ENCODE measurements around the gene RAB3IP.

Gene RAB3IP

GRCh38 chr12:69837657-69838415, 99.2 kb downstream of the RAB3IP start:
- Histone ChIP-seq H3K27ac (ENCODE audit: low read length) (no peak overlapping the region), H3K9ac (ENCODE audit: low read length) (no peak overlapping the region), H3K79me2 (ENCODE audit: low read length) (no peaks in the 10 kb centered on the region), H2AFZ (ENCODE audit: low read depth, low read length) (no peak overlapping the region), H3K4me1 (ENCODE audit: low read length) (peaks cover 14% of the 10 kb centered on the region), H3K4me2 (ENCODE audit: low read length) (no peak overlapping the region), H3K27me3 (ENCODE audit: low read depth, low read length) (no peaks in the 10 kb centered on the region), H3K4me3 (ENCODE audit: low read length) (no peak overlapping the region), H3K9me3 (ENCODE audit: insufficient read depth, low read length) (no peaks in the 10 kb centered on the region), H4K20me1 (ENCODE audit: insufficient read depth, low read length) (no peaks in the 10 kb centered on the region), H3K36me3 (replicated peaks; ENCODE audit: low read depth, low read length) (no peaks in the 10 kb centered on the region)
- no peak for TF ChIP-seq CTCF (IDR thresholded peaks at IDR 0.05; ENCODE audit: low read depth, low read length)
- no peak for TF ChIP-seq EZH2phosphoT487 (IDR thresholded peaks at IDR 0.05; ENCODE audit: low read depth)

- Histone ChIP-seq H3K4me3 (ENCODE audit: low read length) (no peak overlapping the region), H3K4me1 (ENCODE audit: low read length) (0 out of 2 replicates have a peak, but pooled peaks cover 4% of the 10 kb centered on the region), H3K4me2 (ENCODE audit: low read length) (no peak overlapping the region), H3K9me3 (ENCODE audit: insufficient read depth, low read length) (no peaks in the 10 kb centered on the region), H3K9ac (ENCODE audit: low read length) (no peak overlapping the region), H2AFZ (ENCODE audit: low read depth, low read length) (no peak overlapping the region), H3K36me3 (replicated peaks; ENCODE audit: low read depth, low read length) (no peaks in the 10 kb centered on the region), H3K27me3 (ENCODE audit: low read depth, low read length) (no peaks in the 10 kb centered on the region), H3K79me2 (ENCODE audit: low read length) (no peaks in the 10 kb centered on the region), H3K27ac (ENCODE audit: low read length) (no peak overlapping the region), H4K20me1 (ENCODE audit: insufficient read depth, low read length) (no peaks in the 10 kb centered on the region)
- TF ChIP-seq CTCF (IDR thresholded peaks at IDR 0.05; ENCODE audit: low read depth, low read length) (no peak), EZH2phosphoT487 (IDR thresholded peaks at IDR 0.05; ENCODE audit: low read depth) (no peak)
Measured at GRCh38 chr12:69840727-69841126, 102.1 kb downstream of the RAB3IP start.

GRCh38 chr12:69843608-69844007, 104.9 kb downstream of the RAB3IP start:
- 0 out of 2 replicates have a peak, but pooled peaks cover 4% of the 10 kb centered on the region for H3K4me1 ChIP-seq (ENCODE audit: low read length)
- no peak overlapping the region for H3K27ac ChIP-seq (ENCODE audit: low read length)
- H3K9me3 ChIP-seq (ENCODE audit: insufficient read depth, low read length) = no peaks in the 10 kb centered on the region
- no peaks in the 10 kb centered on the region for H3K36me3 ChIP-seq (replicated peaks; ENCODE audit: low read depth, low read length)
- no peaks in the 10 kb centered on the region for H3K79me2 ChIP-seq (ENCODE audit: low read length)
- no peak overlapping the region for H2AFZ ChIP-seq (ENCODE audit: low read depth, low read length)
- H3K27me3 ChIP-seq (ENCODE audit: low read depth, low read length) = no peaks in the 10 kb centered on the region
- no peak overlapping the region for H3K4me2 ChIP-seq (ENCODE audit: low read length)
- TF ChIP-seq EZH2phosphoT487 (IDR thresholded peaks at IDR 0.05; ENCODE audit: low read depth) = no peak
- no peak for TF ChIP-seq CTCF (IDR thresholded peaks at IDR 0.05; ENCODE audit: low read depth, low read length)
- no peak overlapping the region for H3K9ac ChIP-seq (ENCODE audit: low read length)
- no peaks in the 10 kb centered on the region for H4K20me1 ChIP-seq (ENCODE audit: insufficient read depth, low read length)
- no peak overlapping the region for H3K4me3 ChIP-seq (ENCODE audit: low read length)

GRCh38 chr12:69844416-69844815, 105.8 kb downstream of the RAB3IP start:
- Histone ChIP-seq H3K9me3 (ENCODE audit: insufficient read depth, low read length) (no peaks in the 10 kb centered on the region), H3K79me2 (ENCODE audit: low read length) (no peaks in the 10 kb centered on the region), H3K36me3 (replicated peaks; ENCODE audit: low read depth, low read length) (no peaks in the 10 kb centered on the region), H3K27ac (ENCODE audit: low read length) (no peak overlapping the region), H3K4me2 (ENCODE audit: low read length) (no peak overlapping the region), H3K4me3 (ENCODE audit: low read length) (no peak overlapping the region), H3K9ac (ENCODE audit: low read length) (no peak overlapping the region), H3K4me1 (ENCODE audit: low read length) (0 out of 2 replicates have a peak, but pooled peaks cover 4% of the 10 kb centered on the region), H3K27me3 (ENCODE audit: low read depth, low read length) (no peaks in the 10 kb centered on the region), H4K20me1 (ENCODE audit: insufficient read depth, low read length) (no peaks in the 10 kb centered on the region), H2AFZ (ENCODE audit: low read depth, low read length) (no peak overlapping the region)
- TF ChIP-seq EZH2phosphoT487 (IDR thresholded peaks at IDR 0.05; ENCODE audit: low read depth) (no peak), CTCF (IDR thresholded peaks at IDR 0.05; ENCODE audit: low read depth, low read length) (no peak)

All from OCI-LY3 (cell line).